Suprapubic skin (tissue), 4 donors: ENCODE results near the gene MOB3A. TPM values are rescaled to one million over a fixed set of nuclear protein-coding genes. Genes with fewer than 3 reads are reported as not detected.

Experiments
- DNase-seq, 2 donors: peaks; one replicate each; pipeline ENCODE4 v3.0.0-alpha.2; 2019; ENCODE audit warnings: low spot score in 2 of 2
- H3K27ac ChIP-seq: fragments of 200-600 bp; sonication (generic); one replicate; pipeline ENCODE4 v1.5.1; 2019
- H3K27me3 ChIP-seq: fragments of 200-600 bp; sonication (generic); one replicate; pipeline ENCODE4 v1.5.1; 2019
- H3K36me3 ChIP-seq: fragments of 200-600 bp; sonication (generic); one replicate; pipeline ENCODE4 v1.5.1; 2019
- H3K4me1 ChIP-seq: fragments of 200-600 bp; sonication (generic); one replicate; pipeline ENCODE4 v1.5.1; 2019
- H3K4me3 ChIP-seq: fragments of 200-600 bp; sonication (generic); one replicate; pipeline ENCODE4 v1.5.1; 2019; ENCODE audit warnings: mild to moderate bottlenecking
- H3K9me3 ChIP-seq: fragments of 200-600 bp; sonication (generic); one replicate; pipeline ENCODE4 v1.5.1; 2019
- EP300 ChIP-seq: sonication (generic); formaldehyde crosslinking; IDR thresholded peaks from one replicate; pipeline ENCODE4 v1.6.1; 2017; ENCODE audit warnings: antibody characterized with exemption
- POLR2A ChIP-seq, 2 donors: fragments of 450-650 bp; IDR thresholded peaks; one replicate each; pipeline ENCODE4 v1.6.1; 2017; ENCODE audit warnings: antibody characterized with exemption in 2 of 2, mild to moderate bottlenecking in 2 of 2, moderate library complexity in 2 of 2
- POLR2AphosphoS5 ChIP-seq, 3 donors: sonication (generic); formaldehyde crosslinking; IDR thresholded peaks; one replicate each; pipeline ENCODE4 v1.6.1; 2017; ENCODE audit warnings: antibody characterized with exemption in 3 of 3
- WGBS: methylation state at CpG from one replicate; pipeline ENCODE4 v1.1.5; 2018; 5-methylcytosine and 5-hydroxymethylcytosine counted together
- total RNA-seq, 4 donors: library from RNA; depleted of rRNA; stranded (reverse); fragments of >200 nt; gene quantifications; one replicate each; pipeline ENCODE4 v1.1.0, GENCODE V29; 2016
- TF ChIP-seq, protein P1 (sequence below), 2 donors: fragments of 200-600 bp in 1 of 2; fragments of 450-650 bp in 1 of 2; sonication (generic) in 1 of 2; IDR thresholded peaks; one replicate each; pipeline ENCODE4 v1.5.1; 2016 to 2019; ENCODE audit warnings: antibody characterized with exemption in 2 of 2, mild to moderate bottlenecking in 1 of 2, moderate library complexity in 1 of 2

MOB3A gene
- total RNA-seq, result 10 to 100 TPM; 23.7 to 29.4 (median 28.1) TPM

DNA sequence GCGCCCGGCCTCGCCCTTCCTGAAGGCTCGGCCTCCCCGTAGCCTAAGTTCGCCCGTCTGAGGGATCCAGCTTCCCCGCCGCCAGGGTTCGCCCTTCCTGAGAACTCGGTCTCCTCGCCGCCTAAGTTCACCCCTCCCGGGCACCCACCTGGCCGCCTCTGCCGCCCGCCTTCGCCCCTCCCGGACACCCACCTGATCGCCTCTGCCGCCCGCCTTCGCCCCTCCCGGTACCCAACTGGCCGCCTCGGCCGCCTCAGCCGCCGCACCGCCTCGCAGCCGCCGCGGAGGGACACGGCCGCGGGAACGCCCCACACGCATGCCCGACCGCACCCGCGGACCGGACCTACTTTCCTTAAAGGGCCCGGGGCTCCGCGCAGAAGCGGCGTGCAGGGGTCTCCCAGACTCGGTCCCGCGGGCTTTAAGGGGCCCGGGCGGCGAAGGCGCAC is at the start of gene MOB3A:
Gene MOB3A, minus strand, starts transcription at position 293 of the 446 bp plus-strand sequence. CDS start 17,766 bp downstream, outside the sequence.
- peak in 1 of 2 donors; percentile 75 for TF ChIP-seq POLR2A (IDR thresholded peaks at IDR 0.05)
- TF ChIP-seq, protein P1, sequence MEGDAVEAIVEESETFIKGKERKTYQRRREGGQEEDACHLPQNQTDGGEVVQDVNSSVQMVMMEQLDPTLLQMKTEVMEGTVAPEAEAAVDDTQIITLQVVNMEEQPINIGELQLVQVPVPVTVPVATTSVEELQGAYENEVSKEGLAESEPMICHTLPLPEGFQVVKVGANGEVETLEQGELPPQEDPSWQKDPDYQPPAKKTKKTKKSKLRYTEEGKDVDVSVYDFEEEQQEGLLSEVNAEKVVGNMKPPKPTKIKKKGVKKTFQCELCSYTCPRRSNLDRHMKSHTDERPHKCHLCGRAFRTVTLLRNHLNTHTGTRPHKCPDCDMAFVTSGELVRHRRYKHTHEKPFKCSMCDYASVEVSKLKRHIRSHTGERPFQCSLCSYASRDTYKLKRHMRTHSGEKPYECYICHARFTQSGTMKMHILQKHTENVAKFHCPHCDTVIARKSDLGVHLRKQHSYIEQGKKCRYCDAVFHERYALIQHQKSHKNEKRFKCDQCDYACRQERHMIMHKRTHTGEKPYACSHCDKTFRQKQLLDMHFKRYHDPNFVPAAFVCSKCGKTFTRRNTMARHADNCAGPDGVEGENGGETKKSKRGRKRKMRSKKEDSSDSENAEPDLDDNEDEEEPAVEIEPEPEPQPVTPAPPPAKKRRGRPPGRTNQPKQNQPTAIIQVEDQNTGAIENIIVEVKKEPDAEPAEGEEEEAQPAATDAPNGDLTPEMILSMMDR (IDR thresholded peaks at IDR 0.05), result peak; percentile 26 to 50
- TF ChIP-seq EP300, result no peak
- peak; percentile 42 to 93 (median 76) for TF ChIP-seq POLR2AphosphoS5 (IDR thresholded peaks at IDR 0.05)
- no peaks in the 10 kb centered on the region for H3K27me3 ChIP-seq
- WGBS, result 0% methylated on average over 19 of the region's 56 CpGs

DNA sequence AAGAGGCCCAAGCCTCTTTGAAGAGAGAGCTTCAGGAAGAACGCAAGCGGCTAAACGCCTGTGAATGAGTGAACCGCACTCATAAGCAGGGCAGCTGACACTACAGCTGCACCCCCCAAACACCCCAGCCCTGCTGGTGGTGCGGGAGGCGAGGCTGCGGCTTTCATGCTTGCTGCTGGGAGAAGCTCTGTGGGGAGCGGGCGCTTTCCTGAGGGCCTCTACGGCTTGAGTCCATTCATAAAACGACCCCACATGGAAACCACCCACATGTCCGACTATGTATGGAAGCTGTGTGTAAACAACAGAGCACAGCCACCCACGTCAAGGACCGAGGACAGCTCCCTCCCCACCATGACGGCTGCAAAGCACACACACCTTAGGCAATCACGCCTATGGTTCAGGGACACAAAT is 49.7 kb upstream of the MOB3A start:
- 77% methylated on average over 15 of the region's 16 CpGs for WGBS
- H3K27ac ChIP-seq, result no peak overlapping the region
- H3K4me3 ChIP-seq, result no peak overlapping the region
- peaks cover 31% of the 10 kb centered on the region for H3K4me1 ChIP-seq
- H3K36me3 ChIP-seq, result peaks cover 9% of the 10 kb centered on the region
- no peak for DNase-seq
- H3K27me3 ChIP-seq, result no peaks in the 10 kb centered on the region
- no peaks in the 10 kb centered on the region for H3K9me3 ChIP-seq
- TF ChIP-seq, protein P1 (IDR thresholded peaks at IDR 0.05), result no peak
- no peak for TF ChIP-seq POLR2A (IDR thresholded peaks at IDR 0.05)
- no peak for TF ChIP-seq POLR2AphosphoS5 (IDR thresholded peaks at IDR 0.05)
- TF ChIP-seq EP300, result no peak

More for the DNA sequence above, at the start of gene MOB3A:
- Histone ChIP-seq H3K4me1 (peaks cover 54% of the 10 kb centered on the region), H3K4me3 (peak within 1 kb of the TSS; percentile 79), H3K27ac (peak within 1 kb of the TSS; percentile 97), H3K9me3 (no peaks in the 10 kb centered on the region), H3K36me3 (peaks cover 20% of the 10 kb centered on the region)
- peak; percentile 94 to 96 for DNase-seq

DNA sequence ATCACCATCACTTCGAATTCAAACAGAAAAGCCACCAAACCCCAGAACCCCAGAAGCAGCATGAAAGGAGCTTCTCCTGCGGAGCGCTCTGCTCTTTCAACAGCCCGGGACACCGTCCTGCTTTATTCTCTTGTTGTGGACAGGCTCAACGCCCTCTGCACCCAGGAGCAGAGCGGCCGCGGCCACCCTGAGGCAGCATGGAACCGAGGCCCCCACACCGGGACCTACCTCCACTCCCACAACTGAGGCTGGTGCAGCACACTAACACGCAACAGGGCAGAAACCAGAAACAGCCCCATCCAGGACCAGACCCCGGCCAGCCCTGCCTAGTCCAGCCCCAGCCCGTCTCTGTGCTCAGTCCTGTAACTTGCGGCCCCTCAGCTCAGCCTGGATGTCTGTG is 48.1 kb upstream of the MOB3A start:
- H3K27me3 ChIP-seq, result no peaks in the 10 kb centered on the region
- H3K27ac ChIP-seq, result no peak overlapping the region
- H3K4me1 ChIP-seq, result peaks cover 17% of the 10 kb centered on the region
- H3K4me3 ChIP-seq, result no peak overlapping the region
- TF ChIP-seq, protein P1 (IDR thresholded peaks at IDR 0.05), result no peak
- TF ChIP-seq EP300 (no peak), POLR2A (IDR thresholded peaks at IDR 0.05) (no peak), POLR2AphosphoS5 (IDR thresholded peaks at IDR 0.05) (no peak)
- H3K9me3 ChIP-seq, result no peaks in the 10 kb centered on the region
- DNase-seq, result no peak
- H3K36me3 ChIP-seq, result peaks cover 21% of the 10 kb centered on the region
- 88% methylated on average over 7 of the region's 15 CpGs for WGBS

DNA sequence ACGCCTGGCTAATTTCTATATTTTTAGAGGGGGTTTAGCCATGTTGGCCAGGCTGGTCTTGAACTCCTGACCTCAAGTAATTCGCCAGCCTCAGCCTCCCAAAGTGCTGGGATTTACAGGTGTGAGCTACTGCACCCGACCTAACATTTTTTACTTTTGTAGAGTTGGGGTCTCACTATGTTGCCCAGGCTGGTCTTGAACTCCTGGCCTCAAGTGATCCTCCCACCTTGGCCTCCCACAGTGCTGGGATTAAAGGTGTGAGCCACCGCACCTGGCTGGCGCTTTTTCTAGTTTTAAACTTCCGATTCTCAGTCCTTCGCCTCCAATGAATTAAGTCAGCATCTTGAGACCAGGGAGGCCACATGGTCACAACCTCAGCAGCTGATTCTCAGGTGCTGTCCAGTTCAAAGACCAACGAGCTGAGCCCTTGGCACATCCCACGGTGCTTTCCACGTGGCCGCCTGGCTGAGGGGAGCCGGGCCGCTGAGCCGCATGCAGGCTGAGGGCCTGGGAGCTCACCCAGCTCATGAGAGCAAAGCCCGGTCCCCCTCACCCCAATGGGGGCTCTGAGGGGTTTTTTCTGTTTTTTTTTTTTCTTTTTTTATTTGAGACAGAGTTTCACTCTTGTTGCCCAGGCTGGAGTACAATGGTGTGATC is 46.2 kb upstream of the MOB3A start:
- H3K36me3 ChIP-seq, result peaks cover 35% of the 10 kb centered on the region
- WGBS, result 95% methylated on average over 15 of the region's 15 CpGs
- H3K27me3 ChIP-seq, result no peaks in the 10 kb centered on the region
- H3K27ac ChIP-seq, result no peak overlapping the region
- no peak overlapping the region for H3K4me3 ChIP-seq
- H3K4me1 ChIP-seq, result peaks cover 7% of the 10 kb centered on the region
- no peak for DNase-seq
- TF ChIP-seq EP300, result no peak
- TF ChIP-seq POLR2A (IDR thresholded peaks at IDR 0.05), result no peak
- TF ChIP-seq POLR2AphosphoS5 (IDR thresholded peaks at IDR 0.05), result no peak
- H3K9me3 ChIP-seq, result no peaks in the 10 kb centered on the region

DNA sequence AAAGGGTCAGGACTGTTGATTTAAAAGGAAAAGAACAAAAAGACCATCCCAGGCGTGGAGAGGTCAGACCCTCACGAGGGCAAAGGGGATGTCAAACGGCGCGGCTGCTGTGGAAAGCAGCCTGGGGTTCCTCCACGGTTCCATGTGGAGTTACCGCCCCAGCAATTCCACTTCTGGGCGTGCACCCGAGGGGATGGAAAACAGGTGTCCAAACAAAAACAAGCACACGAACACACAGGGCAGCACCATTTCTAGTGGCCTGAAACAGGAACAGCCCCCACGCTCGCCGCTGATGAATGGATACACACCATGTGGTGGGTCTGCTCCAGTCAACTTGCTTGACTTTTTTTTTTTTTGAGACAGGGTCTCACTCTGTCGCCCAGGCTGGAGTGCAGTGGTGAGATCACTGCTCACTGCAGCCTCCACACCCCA is 44.0 kb upstream of the MOB3A start:
- Histone ChIP-seq H3K4me1 (peaks cover 5% of the 10 kb centered on the region), H3K9me3 (no peaks in the 10 kb centered on the region), H3K27ac (no peak overlapping the region), H3K36me3 (peaks cover 49% of the 10 kb centered on the region), H3K27me3 (no peaks in the 10 kb centered on the region), H3K4me3 (no peak overlapping the region)
- no peak for DNase-seq
- 84% methylated on average over 14 of the region's 14 CpGs for WGBS
- TF ChIP-seq POLR2A (IDR thresholded peaks at IDR 0.05) (no peak), EP300 (no peak), POLR2AphosphoS5 (IDR thresholded peaks at IDR 0.05) (no peak)
- TF ChIP-seq, protein P1 (IDR thresholded peaks at IDR 0.05), result no peak
